ENCODE measurements around the gene L3MBTL1. TPM values are rescaled to one million over a fixed set of nuclear protein-coding genes. Genes with fewer than 3 reads are reported as not detected.

L3MBTL1 gene
- total and polyA plus RNA-seq, 2 donors (not counting 3 experiments of a cell fraction or from before 2014, with no cell fraction given), result 5.2 to 8.2 TPM

DNA sequence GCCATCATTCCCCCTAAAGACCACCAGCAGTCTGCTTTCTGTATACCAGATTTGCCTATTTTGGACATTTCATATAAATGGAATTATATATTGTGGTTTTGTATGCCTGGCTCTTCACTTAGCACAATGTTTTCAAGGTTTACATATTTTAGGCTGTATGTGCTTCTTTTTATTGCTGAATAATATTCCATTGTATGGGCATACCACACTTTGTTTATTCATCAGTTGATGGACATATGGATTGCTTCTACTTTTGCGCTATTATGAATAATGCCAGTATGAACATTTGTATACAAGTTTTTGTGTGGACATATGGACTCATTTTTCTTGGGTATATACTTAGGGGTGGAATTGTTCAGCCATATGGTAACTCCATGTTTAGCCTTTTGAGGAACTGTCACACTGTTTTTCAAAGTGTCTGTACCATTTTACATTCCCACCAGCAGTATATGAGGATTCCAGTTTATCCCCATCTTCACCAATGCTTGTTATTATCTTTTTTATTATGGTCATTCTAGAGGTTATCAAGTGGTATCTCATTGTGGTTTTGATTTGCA lies 12.7 kb downstream of the L3MBTL1 start:
- H3K79me2 ChIP-seq (ENCODE audit: control insufficient read depth, insufficient read depth, low read length), result no peaks in the 10 kb centered on the region
- dilution Hi-C loops (cut with MboI; ENCODE audit: extremely low pct_ligation_motif_present, low sequenced_read_pairs) (no loop called here), intact Hi-C loops (cut with micrococcal nuclease) (no loop called here)
- H3K9me3 ChIP-seq (replicated peaks; ENCODE audit: control insufficient read depth, insufficient read depth, low read length), result no peaks in the 10 kb centered on the region
- ChIA-PET CTCF (no interaction called here), POLR2A (no interaction called here)
- no TSS peak for BruUV-seq (replicated peaks)
- DNase-seq (ENCODE audit: low read depth, low spot score) (no peak), FAIRE-seq (no peak)
- H3K9ac ChIP-seq (replicated peaks; ENCODE audit: extremely low read depth, insufficient read depth, low read length), result no peak overlapping the region
- H3K36me3 ChIP-seq (ENCODE audit: control insufficient read depth in 2 of 2, extremely low read depth in 1 of 2, insufficient read depth in 2 of 2, low read length in 2 of 2), result no peaks in the 10 kb centered on the region
- TF ChIP-seq, protein P1, sequence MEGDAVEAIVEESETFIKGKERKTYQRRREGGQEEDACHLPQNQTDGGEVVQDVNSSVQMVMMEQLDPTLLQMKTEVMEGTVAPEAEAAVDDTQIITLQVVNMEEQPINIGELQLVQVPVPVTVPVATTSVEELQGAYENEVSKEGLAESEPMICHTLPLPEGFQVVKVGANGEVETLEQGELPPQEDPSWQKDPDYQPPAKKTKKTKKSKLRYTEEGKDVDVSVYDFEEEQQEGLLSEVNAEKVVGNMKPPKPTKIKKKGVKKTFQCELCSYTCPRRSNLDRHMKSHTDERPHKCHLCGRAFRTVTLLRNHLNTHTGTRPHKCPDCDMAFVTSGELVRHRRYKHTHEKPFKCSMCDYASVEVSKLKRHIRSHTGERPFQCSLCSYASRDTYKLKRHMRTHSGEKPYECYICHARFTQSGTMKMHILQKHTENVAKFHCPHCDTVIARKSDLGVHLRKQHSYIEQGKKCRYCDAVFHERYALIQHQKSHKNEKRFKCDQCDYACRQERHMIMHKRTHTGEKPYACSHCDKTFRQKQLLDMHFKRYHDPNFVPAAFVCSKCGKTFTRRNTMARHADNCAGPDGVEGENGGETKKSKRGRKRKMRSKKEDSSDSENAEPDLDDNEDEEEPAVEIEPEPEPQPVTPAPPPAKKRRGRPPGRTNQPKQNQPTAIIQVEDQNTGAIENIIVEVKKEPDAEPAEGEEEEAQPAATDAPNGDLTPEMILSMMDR (IDR thresholded peaks at IDR 0.05; ENCODE audit: extremely low read depth in 1 of 2, insufficient read depth in 1 of 2, low read depth in 1 of 2, low read length in 2 of 2), result no peak
- TF ChIP-seq, protein P2, sequence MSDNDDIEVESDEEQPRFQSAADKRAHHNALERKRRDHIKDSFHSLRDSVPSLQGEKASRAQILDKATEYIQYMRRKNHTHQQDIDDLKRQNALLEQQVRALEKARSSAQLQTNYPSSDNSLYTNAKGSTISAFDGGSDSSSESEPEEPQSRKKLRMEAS (IDR thresholded peaks at IDR 0.05; ENCODE audit: insufficient read depth, insufficient read length), result no peak
- TF ChIP-seq EZH2 (IDR thresholded peaks at IDR 0.05; ENCODE audit: borderline replicate concordance, low read depth, low read length, severe bottlenecking) (no peak), FOS (IDR thresholded peaks at IDR 0.05; ENCODE audit: borderline replicate concordance, insufficient read depth, low read length) (no peak), JUN (IDR thresholded peaks at IDR 0.05; ENCODE audit: borderline replicate concordance, insufficient read depth, insufficient read length, low read depth) (no peak), POLR2A (IDR thresholded peaks at IDR 0.05; ENCODE audit: low read depth, low read length) (no peak), POLR2AphosphoS5 (IDR thresholded peaks at IDR 0.05; ENCODE audit: insufficient read depth, low read depth, low read length) (no peak), GATA2 (IDR thresholded peaks at IDR 0.05; ENCODE audit: insufficient read depth, insufficient read length, low read depth, low read length) (no peak), MYC (IDR thresholded peaks at IDR 0.05; ENCODE audit: low read depth, low read length) (no peak)
- no peaks in the 10 kb centered on the region for H3K27me3 ChIP-seq (ENCODE audit: control insufficient read depth in 2 of 2, insufficient read depth in 2 of 2, low read length in 2 of 2)
- H3K27ac ChIP-seq (ENCODE audit: insufficient read depth, low read depth, low read length), result no peak overlapping the region
- H3K4me2 ChIP-seq (ENCODE audit: insufficient read depth, low read length), result no peak overlapping the region
- no peaks in the 10 kb centered on the region for H3K4me1 ChIP-seq (ENCODE audit: control insufficient read depth, extremely low read depth, insufficient read depth, low read length)
- H3K4me3 ChIP-seq (replicated peaks in 1 of 3; ENCODE audit: insufficient read depth in 1 of 3, low read depth in 1 of 3, low read length in 3 of 3), result no peak overlapping the region
- no peaks in the 10 kb centered on the region for H3K9me1 ChIP-seq (replicated peaks; ENCODE audit: control insufficient read depth, extremely low read depth, insufficient read depth, low read length)
- no peak overlapping the region for H2AFZ ChIP-seq (ENCODE audit: low read depth, low read length)
- H4K20me1 ChIP-seq (replicated peaks; ENCODE audit: control insufficient read depth, extremely low read depth, insufficient read depth, low read length), result no peaks in the 10 kb centered on the region
